ENCODE results near the gene LSR.

LSR gene

GRCh38 chr19:35248310-35249145 lies at the start of gene LSR:
LSR (plus strand) TSS chr19:35249002; CDS start chr19:35249023, 21 bp downstream.
- no peak for DNase-seq

GRCh38 chr19:35199481-35199880 lies 49.3 kb upstream of the LSR start:
- DNase-seq, result no peak

GRCh38 chr19:35202722-35203688 lies 45.8 kb upstream of the LSR start:
- DNase-seq, result no peak

- DNase-seq, result no peak
These were observed 43.7 kb upstream of the LSR start for GRCh38 chr19:35204799-35205732.

- no peak for DNase-seq
These were observed 43.0 kb upstream of the LSR start for GRCh38 chr19:35205733-35206323.

- DNase-seq, result no peak
These were observed 42.4 kb upstream of the LSR start for GRCh38 chr19:35206379-35206778.

GRCh38 chr19:35206855-35207254 lies 41.9 kb upstream of the LSR start:
- DNase-seq, result no peak

GRCh38 chr19:35207391-35207871 lies 41.4 kb upstream of the LSR start:
- no peak for DNase-seq

- no peak for DNase-seq
These were observed 40.7 kb upstream of the LSR start for GRCh38 chr19:35208121-35208520.

GRCh38 chr19:35209646-35210045 lies 39.2 kb upstream of the LSR start:
- DNase-seq, result no peak

- DNase-seq, result no peak
These were observed 37.1 kb upstream of the LSR start for GRCh38 chr19:35211545-35212230.

- DNase-seq, result no peak
These were observed 36.6 kb upstream of the LSR start for GRCh38 chr19:35212241-35212640.

GRCh38 chr19:35213663-35214632 lies 34.9 kb upstream of the LSR start:
- no peak for DNase-seq

GRCh38 chr19:35214766-35215422 lies 33.9 kb upstream of the LSR start:
- DNase-seq, result no peak

- no peak for DNase-seq
These were observed 32.6 kb upstream of the LSR start for GRCh38 chr19:35216016-35216832.

GRCh38 chr19:35216833-35217648 lies 31.8 kb upstream of the LSR start:
- peak; percentile 37 for DNase-seq

GRCh38 chr19:35217649-35217990 lies 31.2 kb upstream of the LSR start:
- DNase-seq, result no peak

GRCh38 chr19:35219008-35219407 lies 29.8 kb upstream of the LSR start:
- DNase-seq, result no peak
